ENCODE results near the gene RBM7.

Gene RBM7, protein sequence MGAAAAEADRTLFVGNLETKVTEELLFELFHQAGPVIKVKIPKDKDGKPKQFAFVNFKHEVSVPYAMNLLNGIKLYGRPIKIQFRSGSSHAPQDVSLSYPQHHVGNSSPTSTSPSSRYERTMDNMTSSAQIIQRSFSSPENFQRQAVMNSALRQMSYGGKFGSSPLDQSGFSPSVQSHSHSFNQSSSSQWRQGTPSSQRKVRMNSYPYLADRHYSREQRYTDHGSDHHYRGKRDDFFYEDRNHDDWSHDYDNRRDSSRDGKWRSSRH

DNA sequence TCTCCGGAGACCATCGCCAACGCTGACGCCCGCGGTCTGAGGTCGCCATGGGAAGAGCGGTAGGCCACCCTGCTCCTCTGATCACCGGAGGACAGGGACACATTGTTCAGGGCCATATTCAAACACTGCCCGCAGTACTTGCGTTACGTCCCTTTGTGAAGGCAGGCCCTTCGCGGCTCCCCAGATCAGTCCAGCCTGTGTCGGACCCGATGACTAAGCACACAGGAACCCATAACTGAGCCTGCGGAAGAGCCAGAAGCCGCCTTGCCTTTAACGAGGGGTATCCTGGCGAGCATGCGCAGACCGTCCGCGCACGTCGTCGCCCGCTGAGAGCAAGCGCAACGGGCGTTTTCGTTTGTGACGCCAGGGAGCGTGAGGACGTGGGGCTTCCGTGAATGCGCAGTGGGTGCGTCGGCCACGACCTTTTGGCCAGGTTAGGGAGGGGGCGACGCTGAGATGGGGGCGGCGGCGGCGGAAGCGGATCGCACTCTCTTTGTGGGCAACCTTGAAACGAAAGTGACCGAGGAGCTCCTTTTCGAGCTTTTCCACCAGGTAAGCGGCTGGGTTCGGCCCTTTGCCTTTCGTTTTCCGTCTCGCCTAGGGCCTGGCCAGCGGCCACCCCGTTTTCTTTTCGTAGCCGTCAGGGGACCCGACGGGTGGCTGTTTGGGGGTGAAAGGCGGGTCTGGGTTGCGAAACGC is at the start of gene RBM7, which contains the start of gene C11orf71:
Gene RBM7, plus strand, starts transcription at position 451 of the 699 bp plus-strand sequence. Its CDS starts 6 bp downstream, at position 457.
Gene C11orf71, minus strand, starts transcription at position 296 of the 699 bp plus-strand sequence. Its CDS starts 180 bp downstream, at position 116.
- DNase-seq (ENCODE audit: low spot score), result peak; percentile 95

DNA sequence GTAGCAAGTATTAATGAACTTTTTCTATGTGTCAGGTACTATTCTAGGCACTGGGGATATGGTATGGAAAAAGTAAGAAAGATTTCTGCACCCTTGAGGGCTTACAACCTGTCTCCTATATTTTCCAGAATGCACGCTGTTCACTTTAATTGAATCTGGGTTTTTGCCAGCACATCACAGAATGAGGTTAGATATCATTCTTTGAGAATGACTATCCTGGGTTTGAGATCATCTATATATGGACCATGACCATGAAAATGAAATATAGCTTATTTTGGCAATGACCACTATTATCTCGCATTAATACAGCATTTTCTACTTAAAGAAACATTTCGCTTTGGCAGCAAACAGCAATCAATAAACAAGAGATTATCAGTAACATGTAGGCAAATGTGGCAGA is 47.0 kb upstream of the RBM7 start:
- DNase-seq (ENCODE audit: low spot score), result no peak

- DNase-seq (ENCODE audit: low spot score), result no peak
Measured at GRCh38 chr11:114354076-114354475, 46.4 kb upstream of the RBM7 start.

- no peak for DNase-seq (ENCODE audit: low spot score)
Measured at GRCh38 chr11:114358716-114359115, 41.8 kb upstream of the RBM7 start.

DNA sequence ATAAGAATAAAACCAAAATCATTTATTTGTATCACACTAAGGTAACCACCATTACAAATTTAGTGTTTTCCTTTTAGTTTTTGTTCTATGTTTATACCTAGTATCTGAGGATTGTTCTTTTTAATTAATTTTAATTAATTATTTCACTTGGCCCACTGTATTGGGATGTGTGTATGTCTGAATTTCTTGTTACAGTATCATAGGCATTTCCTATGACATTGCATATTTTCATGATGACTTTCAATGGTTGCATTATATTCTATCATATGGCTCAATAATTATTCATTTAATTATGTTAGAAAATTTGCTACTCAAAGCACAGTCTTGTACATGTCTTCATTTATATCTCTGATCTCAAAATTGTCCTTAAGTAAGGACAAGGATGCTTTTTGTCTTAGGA is 41.1 kb upstream of the RBM7 start:
- no peak for DNase-seq (ENCODE audit: low spot score)

GRCh38 chr11:114362326-114362725 is 38.1 kb upstream of the RBM7 start:
- DNase-seq (ENCODE audit: low spot score), result no peak

GRCh38 chr11:114362958-114363357 is 37.5 kb upstream of the RBM7 start:
- no peak for DNase-seq (ENCODE audit: low spot score)

DNA sequence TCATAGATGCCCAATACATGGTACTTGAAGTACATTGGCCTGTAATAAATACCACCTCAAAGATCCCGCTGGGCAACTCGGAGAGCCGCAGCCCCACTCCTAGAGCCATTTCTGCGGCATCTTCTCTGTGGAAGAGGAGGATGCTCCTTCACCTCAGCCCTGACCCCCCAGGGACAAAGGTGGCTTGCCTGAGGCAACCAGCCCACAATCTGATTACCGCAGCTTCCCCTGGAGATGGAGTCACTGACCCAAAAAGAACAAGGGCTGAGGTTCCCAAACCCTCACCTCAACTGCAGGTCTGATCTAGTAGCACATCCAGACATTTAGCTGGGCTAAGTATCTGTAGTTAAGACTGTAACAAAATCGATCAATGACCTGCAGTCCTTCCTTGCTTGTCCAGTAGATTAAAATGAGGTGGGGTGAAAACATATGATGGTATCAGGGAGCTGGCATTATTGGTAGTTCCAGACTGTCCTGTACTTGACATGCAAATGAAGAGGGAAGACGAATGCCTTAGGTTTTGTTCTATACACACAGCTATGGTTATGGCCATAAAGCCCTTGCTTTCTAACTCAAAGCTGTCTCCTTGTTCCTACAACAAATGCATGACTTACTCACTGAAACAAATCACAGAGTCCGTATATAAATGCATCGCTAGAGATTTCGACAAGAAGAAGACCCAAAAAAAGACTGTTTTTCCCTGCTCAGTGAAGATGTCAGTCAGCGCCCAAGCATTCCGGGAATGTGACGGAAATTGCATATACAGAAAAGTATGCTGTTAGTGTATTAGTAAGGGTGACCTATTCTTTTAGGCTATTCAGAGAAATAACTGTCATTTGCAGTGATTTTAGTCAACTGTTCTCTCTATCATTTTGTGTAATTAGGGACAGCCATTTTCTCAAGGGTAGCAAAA is 33.9 kb upstream of the RBM7 start:
- no peak for DNase-seq (ENCODE audit: low spot score)

- DNase-seq (ENCODE audit: low spot score), result no peak
Measured at GRCh38 chr11:114367244-114367957, 33.1 kb upstream of the RBM7 start.

DNA sequence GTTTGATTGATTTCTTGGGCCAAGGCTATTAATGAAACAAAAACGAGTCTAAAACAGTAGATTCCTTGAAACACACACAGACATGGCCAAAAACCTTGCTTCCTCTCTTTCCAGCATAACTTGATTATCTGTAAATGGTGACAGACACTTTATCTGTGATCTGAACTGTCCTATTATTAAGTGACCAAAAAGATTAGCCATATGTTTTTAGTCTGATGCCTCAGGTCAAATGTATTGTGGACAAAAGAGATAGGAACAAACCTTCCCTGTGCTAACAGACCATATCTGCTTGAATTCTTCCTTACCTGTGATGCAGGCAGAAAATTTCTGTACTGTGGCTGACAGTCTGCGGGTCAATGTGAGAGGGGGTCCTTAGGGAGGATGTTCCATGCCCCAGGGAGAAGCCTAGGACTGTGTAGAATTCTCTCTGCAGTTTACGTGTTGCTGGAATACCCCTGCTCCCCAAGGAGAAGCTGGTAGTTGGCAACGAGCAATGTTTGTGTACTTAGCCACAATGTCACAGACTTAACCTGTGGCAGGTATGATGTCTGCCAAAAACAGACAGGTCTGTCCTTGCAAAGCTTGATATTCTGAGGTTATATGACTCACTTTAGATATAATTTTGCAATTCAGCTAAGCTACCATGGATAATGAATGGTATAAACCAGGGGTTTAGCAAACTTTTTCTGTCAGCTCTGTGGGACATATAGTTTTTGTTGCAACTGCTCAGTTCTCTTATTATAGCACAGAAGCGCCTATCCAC is 31.4 kb upstream of the RBM7 start:
- DNase-seq (ENCODE audit: low spot score), result no peak

- DNase-seq (ENCODE audit: low spot score), result no peak
Measured at GRCh38 chr11:114375052-114375451, 25.4 kb upstream of the RBM7 start.

GRCh38 chr11:114377612-114378267 is 22.7 kb upstream of the RBM7 start:
- no peak for DNase-seq (ENCODE audit: low spot score)

DNA sequence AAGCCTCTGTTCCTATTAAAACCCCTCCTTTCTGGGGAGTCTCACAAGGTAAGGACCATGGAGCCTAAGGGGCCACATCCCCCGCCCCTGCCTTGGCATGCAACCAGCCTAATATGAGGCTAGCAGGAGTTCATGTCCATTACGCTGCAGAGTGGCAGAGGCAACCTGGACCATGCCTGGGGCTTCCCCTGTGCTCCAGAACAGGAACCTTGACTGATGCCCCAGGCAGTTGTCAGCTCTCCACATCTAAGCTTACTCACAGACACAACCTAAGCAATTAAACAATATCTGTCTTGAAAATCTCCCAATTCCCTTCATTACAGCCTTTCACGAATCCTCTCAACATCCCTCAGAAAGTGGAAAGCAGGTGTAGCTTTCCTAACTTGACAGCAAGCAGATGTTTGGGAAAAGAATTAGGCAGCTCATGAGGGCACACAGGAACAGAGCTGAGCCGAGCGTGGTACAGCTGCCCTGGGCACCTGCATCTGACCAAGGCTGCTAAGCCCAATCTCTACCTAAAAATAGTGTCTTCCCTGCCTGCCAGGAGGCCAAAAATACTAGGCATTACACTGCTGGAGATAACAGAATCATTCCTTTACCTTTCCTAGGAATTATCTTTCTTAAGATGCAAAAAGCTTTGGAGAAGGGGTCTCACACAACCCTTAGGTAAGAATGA is 20.9 kb upstream of the RBM7 start:
- no peak for DNase-seq (ENCODE audit: low spot score)

GRCh38 chr11:114382509-114382908 is 18.0 kb upstream of the RBM7 start:
- DNase-seq (ENCODE audit: low spot score), result no peak

DNA sequence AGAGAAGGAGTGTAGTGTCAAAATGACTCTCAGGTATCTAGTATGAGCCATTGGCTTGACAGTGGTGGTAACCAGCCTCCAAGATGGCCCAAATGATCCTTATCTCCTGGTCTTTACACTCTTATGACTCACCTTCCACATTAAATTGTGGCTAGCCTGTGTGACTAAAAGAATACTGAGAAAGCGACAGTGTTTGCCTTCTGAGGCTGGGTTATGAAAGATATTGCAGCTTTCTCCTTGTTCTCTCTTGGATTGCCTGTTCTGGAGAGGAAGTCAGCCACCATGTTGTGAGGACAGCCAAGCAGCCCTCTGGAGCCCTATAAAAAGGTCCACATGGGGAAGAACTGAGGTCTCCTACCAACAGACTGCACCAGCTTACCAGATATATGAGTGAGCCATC is 16.0 kb upstream of the RBM7 start:
- no peak for DNase-seq (ENCODE audit: low spot score)

GRCh38 chr11:114386131-114386530 is 14.3 kb upstream of the RBM7 start:
- no peak for DNase-seq (ENCODE audit: low spot score)

DNA sequence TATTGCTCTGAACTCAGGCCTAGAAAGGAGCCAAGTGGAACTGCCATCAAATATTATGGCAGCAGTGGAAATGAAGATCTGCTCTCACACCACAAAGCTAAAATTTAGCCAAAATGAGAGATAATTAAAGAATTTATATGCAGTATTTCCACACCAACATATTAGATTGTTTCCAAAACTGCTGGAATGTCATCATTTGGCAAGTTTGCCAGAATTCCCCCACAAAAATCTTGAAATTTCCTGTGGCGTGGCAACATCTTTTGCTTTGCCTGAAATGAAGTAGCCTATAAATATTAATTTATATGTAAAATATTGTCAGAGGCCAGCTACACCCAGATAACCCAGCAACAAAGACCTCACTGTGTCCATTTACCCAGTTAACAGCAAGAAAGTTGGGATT is 13.9 kb upstream of the RBM7 start:
- no peak for DNase-seq (ENCODE audit: low spot score)

DNA sequence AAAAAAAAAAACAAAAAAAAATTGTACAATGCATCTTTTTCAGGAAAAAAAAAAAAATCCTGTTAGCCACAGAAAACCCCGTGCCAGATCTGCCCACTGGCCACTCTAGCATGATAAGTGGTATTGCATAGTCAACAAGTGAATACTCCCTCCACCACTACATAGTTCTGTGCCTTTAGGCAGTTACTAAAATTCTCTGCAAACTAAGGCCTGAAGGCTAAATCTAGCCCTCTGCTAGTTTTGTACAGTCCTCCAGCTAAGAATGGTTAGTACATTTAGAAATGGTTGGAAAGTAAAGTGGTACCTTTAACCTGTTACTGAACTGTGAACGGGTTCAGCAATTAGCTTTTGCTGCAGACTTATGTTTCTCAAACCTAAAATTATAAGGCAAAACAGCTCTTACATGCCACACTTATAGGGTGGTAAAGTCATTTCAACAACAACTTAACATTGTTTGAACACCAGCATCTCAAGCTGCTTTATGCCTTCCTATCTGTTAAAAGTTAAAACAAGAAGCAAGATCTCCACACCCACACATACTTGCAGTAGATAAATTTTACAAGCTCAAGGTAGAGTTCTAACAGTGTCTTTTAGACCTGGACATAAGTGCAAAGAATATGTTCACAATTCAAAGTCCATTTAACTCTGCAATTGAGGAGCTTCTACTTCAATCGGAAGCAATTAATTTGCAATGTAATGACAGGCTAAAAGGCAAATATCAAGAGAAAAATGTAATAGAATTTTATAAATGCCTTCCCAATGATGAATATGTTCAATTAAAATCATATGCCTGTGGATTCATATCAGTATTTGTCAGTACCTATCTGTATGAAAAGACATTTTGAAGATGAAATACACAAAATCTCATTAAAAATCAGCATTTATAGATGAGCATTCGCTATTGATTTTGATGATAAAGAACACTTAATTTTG is 7.5 kb upstream of the RBM7 start:
- DNase-seq (ENCODE audit: low spot score), result no peak

DNA sequence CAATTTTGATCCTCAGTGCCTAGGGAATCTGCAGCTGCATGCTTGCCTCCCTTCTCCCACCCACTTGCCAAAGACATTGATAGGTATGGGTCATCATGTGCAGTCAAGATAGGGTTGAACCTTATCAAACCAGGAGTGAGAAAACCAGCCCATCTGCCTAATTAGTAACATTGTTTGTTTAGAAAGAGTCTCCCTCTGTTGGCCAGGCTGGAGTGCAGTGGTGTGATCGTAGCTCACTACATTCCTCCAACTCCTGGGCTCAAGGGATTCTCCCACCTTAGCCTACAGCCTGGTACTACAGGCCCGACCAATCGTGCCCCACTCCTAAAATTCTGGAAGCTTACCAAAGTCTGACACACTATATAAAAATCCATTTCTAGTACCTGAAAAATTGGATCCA is 4.7 kb upstream of the RBM7 start:
- DNase-seq (ENCODE audit: low spot score), result no peak

All from globus pallidus (tissue), 1 donor.